ENCODE results near the gene RBBP5.

The RBBP5 gene

DNA sequence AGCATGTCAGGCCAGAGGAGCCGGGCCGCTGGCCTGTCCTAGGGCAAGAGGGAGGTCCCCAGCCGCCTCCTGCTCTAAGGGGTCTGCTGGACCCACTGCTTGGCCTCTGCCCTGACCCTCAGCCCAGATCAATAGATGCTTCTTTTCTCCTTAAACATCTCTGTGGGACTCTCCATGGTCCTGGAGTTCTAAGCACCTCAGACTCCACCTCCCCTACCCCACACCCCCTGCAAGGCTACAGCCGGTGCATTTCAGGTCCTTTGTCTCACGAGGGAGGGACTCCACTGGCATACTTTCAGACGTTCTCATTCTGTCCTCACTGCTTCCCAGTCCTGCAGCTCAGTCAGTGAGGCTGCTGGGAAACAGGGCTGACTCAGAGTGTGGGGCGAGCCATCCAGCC lies 67.8 kb downstream of the RBBP5 start:
- DNase-seq = no peak

DNA sequence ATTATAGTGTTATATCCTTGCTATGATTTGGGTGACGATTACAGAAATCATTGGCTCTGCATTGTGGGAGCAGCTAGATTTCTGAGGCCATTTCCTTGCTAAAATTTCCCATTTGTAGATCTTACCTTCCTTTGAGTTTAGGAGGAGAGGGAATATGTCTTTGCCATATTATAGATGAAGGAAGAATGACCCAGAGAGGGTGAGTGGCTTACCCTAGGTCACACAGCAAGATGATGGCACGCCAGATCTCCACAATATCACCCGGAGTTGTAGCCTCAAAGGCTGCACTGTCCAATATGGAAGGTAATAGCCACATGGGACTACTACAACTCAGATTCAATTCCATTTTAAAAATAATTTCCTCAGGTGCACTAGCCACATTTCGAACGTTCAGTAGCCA lies 68.5 kb downstream of the RBBP5 start:
- no peak for DNase-seq

DNA sequence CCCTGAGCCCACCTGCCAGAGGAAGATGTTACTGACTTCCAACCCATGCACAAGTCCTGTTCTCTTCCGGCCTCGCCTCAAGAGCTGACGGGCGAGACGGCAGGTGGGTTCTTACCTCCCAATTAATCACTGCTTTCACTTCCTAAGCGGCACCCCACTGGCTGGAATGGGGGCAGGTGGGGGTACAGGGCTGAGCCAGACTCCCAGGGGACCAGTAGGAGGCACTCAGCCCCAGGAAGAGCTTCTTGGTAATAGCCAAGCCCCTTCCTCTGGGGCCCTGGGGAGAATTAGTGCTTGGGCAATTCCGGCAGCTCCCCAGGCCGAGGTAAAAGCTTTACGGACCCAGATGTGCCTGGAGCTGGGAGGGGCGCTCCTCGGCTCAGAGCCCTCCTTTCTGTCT lies 69.1 kb downstream of the RBBP5 start:
- no peak for DNase-seq

DNA sequence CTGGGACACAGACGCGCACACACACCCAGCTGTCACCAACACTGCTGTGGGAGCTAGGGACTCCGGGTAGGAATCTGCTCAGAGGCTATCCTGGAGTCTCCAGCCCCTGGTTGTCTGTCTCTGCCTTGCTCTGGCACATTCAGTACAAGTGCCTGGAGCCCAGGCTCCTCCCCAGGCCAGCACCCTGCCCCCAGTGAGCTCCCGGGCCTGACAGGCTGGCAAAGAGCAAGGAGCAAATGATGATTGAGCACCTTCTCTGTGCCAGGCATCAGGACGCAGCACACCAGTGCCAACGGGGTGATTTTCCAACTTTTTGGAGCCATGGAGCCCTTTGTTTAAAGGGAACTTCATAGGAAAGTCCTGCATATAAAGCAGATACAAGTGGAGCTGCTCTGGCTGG lies 72.3 kb downstream of the RBBP5 start:
- no peak for DNase-seq

DNA sequence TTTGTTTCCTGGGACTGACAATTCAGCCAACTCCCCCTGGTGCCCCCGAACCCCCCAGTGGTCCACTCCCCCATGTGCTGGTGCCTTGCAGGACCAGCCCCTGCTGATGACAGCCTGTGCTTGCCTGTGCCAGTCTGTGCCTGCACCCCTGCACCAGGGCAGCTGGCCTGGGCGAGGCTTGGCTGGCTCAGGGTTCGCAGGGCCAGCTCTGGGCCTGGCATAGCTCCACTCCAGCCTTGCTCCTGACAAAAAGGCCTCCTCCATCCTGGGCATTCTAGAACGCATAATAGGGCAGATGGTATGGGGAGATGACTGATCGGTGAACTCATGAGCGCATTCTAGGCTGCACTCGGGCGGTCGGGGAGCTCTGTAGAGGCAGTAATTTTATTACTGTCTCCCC lies 73.4 kb downstream of the RBBP5 start:
- DNase-seq = no peak

DNA sequence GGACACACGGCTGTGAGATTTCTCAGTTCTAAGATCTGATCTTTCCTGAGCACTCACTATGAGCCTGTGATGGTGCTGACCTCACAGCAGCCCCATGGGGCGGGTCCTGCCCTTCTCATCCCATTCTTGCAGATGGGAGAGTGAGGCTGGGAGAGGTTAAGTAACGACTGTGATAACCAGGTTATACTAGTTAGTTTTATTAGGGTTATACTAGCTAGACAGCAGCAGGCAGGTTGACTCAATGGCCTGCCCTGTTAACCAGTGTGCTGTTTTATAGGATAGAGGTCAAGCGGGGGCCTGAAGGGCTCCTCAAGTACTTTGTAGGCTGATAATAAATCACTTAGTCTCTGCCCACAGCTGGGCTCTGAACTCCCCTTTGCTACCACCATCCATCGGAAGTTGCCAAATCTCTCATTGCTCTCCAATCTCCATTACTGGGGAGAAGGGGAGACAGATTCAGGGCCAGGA lies 74.0 kb downstream of the RBBP5 start:
- no peak for DNase-seq

DNA sequence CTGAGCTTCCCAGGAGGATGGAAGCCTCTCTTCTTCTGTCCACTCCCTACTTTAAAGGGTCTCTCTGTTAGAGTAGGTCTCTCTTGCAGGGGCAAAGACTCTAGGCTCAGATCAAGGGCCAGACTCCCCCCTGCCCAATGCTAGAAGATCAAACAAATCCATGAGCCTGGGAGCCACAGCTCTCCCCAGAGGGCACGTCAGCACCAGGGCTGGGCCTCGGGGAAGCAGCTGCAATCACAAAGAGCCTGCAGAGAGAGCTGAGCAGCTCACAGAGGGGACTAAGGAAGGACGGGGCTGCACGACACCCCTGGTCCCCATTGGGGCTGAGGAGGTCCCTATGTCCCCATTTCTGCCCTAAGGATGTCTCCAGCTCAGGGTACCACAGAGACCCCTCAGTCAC lies 74.9 kb downstream of the RBBP5 start:
- no peak for DNase-seq

DNA sequence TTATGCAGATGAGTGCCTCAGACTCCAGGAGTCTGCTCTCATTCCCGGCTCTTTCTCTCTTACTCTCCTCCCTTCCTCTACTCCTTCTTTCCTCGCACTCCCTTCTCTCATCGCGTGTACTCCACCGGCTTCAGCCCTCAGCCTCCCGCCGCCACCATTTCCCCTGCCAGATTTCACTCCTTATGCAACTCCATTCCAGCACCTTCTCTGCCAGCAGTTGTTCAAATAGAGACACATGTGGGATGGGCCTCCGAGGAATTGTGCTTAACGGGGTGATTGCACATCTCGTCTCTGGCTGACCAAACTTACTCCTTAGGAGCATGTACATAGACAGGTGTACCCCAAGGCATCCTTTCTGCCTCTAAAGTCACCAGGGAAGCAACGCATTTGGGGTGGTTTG lies 76.6 kb downstream of the RBBP5 start:
- no peak for DNase-seq

DNA sequence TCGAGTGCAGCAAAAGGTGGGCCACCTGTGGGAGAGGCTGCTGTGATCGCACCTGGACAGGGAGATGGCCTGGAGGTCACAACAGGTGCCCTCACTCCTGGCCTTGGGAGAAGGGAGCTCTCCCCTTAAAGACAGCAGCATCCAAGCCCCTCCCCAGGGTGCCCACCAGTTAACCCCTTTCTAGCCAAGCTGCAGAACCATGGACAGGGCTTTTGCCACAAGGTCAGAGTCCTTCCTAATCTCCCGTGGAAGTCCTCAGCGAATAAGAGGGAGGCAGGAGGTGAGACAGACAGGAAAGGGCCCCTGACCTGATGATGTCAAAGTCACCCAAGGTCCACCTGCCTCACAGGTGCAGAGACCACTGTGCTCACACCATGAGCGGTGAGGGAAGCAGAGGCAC lies 77.0 kb downstream of the RBBP5 start:
- DNase-seq = no peak

DNA sequence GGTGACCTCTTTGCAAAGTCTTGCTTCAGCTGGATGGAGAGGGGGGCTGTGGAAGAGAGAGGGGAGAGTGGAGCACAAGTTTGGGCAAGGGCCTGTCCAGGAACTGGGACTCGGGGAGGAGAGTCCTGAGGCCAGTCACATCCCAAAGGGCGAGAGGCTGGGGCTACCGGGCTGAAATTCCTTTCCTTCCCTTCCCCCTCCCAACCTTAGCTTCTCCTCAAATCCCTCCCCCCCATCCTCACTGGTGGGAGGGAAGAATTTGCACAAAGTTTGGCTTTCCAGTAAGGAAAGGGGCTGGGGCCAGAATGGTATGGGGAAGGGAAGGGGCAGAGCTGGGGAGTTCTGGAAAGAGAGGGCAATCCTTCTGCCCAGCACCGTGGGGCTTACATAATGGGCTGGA lies 77.9 kb downstream of the RBBP5 start:
- DNase-seq = no peak

DNA sequence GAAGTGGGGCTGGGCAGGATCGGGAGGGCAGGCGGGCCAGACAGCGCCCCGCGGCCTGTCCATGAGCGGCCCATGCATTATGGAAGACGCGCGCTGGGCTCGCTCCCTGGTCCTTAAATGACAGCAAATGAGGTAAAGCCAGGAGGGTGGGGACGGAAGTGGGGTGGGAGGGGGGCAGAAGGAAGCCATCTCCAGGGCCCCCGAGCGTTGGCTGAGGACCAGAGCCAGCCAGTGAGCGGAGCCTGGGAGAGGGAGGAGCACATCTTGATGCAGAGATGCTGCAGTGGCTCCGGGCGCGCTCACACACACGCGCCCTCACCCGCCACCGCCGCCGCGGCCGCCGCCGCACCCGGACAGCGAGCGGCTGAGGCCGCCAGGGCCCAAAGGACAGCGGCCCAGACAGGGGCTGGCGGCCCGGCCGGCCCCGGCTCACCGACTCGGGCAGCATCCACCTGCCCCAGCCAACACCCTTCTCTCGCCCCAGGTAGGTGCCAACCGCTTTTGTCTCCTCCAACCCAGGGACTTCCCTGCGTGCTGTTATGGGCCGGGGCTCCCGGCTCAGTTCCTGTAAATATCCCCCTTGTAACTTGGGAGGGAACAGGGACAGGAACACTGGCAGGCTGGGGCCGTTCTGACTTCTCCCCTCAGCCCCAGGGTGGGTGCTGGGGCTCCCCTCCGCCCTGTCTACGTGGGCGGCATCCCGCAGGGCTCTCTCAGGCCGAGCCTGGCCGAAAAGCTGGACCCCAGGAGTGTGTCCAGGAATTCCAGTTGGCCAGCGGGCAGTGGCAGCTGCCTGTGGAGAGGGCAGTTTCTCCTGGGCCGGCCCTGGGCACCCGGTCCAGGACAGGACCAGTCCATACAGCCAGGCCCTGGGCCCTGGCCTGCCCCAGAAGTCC lies 78.6 kb downstream of the RBBP5 start, which contains the start of gene CNTN2:
Gene CNTN2 (plus strand): TSS at position 302 of the 896 bp plus-strand sequence. CDS start 9,974 bp downstream, outside the sequence.
- peak; percentile 29 to 37 for DNase-seq

DNA sequence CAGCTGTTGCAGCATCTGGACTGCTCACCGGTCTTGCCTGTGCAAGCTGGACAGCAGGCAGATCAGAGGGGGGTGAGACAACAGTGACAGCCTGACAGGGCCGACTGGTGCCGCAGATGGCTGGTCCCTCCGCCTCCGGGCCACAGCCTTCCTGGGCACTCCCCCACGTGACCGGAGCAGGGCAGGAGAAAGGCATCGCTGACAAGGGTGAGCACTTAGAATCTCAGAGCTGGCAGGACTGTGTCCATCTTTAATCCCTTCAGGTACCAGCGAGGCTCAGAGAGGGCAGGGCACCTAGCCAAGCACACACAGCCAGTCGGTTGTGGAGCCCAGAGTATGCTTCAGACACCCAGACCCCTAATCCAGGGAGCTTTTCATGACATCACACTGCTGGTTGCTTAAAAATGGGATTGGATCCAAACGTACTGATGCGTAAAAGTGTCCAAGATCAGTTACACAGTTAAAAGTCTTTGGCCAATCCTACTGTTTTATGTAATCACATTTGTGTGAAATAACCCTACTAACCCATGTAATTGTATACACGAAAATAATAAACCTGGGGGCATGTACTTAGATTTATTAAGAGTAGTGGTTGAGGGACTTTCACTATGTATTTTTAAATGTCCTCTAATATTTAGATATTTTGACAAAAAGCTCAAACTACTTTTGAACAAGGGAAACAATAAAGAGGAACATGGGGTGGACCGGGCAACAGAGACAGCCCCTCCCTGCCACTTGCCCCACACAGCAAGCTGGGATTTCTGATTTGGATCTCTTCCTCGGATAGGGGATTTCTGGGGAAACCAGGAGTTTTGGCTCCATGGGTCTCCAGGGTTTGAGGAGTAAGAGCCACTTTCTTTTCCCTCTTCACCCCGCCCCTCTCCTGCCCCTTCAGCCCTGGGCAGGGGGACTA lies 79.5 kb downstream of the RBBP5 start:
- no peak for DNase-seq

DNA sequence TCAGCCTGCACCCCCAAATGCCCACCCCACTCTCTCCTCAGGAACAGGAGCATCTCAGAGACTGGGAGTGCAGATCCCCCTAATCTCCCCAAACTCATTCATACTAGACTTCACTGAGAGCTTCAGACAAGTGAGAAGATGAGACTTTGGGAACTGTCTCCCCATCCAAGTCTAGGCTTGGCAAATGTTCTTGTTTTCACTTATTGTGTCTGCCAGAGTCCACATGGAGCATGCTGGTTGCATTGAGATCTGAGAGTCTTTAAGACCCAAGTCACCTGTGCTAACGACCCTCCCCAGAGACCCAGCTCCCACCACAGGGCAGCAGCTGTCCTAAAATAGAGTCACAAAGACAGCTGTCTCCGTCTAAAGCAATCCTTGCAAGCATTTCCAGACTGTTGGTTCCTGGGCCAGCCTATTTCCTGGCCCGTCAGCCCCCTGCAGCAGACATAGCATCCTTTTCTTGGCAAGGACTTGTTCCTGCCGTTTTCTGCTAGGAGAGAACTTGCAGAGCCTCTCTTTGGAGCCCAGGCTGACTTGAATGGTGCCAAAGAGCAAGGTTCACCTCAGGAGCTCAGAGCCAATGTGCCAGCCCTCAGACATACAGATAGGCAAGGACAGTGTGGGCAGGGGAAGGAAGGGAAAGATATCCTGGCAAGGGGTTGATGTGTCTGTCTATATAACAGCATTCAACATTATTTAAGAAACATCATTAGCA lies 80.6 kb downstream of the RBBP5 start:
- DNase-seq = no peak

DNA sequence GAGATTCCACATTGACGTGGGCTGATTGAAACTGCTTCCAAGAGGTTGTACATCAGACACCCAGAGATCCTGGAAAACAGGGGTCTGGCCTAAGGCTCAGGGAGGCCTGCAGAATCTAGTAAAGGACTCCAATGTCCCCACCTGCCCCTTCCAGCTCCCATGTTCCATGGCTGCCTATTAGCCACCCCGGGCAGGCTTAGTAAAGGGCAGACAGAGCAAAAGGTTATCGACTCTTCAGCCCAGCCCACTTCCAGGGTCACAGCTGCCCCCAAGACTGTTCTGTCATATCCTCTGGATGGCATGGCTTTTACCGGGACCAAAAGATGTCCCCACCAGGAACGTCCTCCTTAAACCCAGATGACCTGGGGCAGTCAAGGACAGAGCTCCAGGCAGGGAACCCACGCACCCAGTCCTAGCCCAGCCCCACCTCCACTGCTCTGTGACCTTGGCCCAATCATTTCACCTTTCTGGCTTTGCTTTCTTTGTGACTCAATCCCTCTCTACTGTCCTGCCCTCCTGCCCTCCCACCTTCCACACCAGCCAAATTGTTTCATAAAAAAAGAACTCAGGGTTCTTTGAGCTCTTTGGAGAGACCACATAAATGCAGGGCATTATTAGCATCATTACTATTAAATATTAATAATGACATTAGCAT lies 83.5 kb downstream of the RBBP5 start:
- no peak for DNase-seq

DNA sequence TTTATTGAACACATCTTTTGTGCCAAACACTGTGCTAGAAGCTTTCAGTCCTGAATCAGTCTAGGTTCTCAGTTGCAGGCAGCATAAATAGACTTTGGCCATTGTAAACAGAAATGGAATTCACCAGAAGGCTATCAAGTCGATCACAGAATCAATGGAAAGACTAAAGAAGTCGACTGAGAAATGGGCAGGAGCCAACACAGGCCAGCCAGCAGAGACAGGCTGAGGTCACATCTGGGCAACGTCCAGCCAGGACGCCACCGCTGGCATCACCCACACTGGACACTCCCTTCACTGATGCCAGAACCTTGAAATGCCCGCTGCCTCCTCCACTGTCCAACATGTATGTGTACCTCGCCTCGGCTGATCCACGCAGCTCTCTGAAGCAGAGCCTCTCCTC lies 84.2 kb downstream of the RBBP5 start:
- DNase-seq = no peak

Measured in NCI-H2081 (cell line).